Measurements from ENCODE around the gene SCUBE1. TPM values are rescaled to one million over a fixed set of nuclear protein-coding genes. Genes with fewer than 3 reads are reported as not detected.

The SCUBE1 gene
- total and polyA plus RNA-seq, 2 donors from 2014 or later: 2.3 to 7.1 TPM

- intact Hi-C loops (cut with DNase I): no loop called here
- TF ChIP-seq CTCF (IDR thresholded peaks at IDR 0.05; ENCODE audit: borderline replicate concordance, extremely low read depth, insufficient read depth): no peak
- no peaks in the 10 kb centered on the region for H3K27me3 ChIP-seq (ENCODE audit: control insufficient read depth, insufficient read depth, low read length)
- no peaks in the 10 kb centered on the region for H3K36me3 ChIP-seq (ENCODE audit: control insufficient read depth in 2 of 3, insufficient read depth in 3 of 3, low read length in 3 of 3)
- DNase-seq (peak in 1 of 5 donors; percentile 85), FAIRE-seq (no peak)
- peaks cover 0 to 20% (median 8%) of the 10 kb centered on the region in 3 donors for H3K4me1 ChIP-seq (ENCODE audit: control insufficient read depth in 2 of 3, insufficient read depth in 2 of 3, low read depth in 1 of 3, low read length in 3 of 3)
- H3K27ac ChIP-seq (ENCODE audit: low read depth in 2 of 2, low read length in 2 of 2): no peak overlapping the region
- no peaks in the 10 kb centered on the region for H3K9me3 ChIP-seq (ENCODE audit: control insufficient read depth in 2 of 3, insufficient read depth in 1 of 3, low read length in 3 of 3)
- no peak overlapping the region for H3K4me3 ChIP-seq (ENCODE audit: low read length in 3 of 3)
- H3K9ac ChIP-seq (ENCODE audit: low read length in 3 of 3): no peak overlapping the region
Observed at GRCh38 chr22:43300891-43301676, 42.1 kb downstream of the SCUBE1 start.

GRCh38 chr22:43299736-43300135 lies 43.4 kb downstream of the SCUBE1 start:
- H3K4me3 ChIP-seq (ENCODE audit: low read length in 3 of 3): no peak overlapping the region
- TF ChIP-seq CTCF (IDR thresholded peaks at IDR 0.05; ENCODE audit: borderline replicate concordance, extremely low read depth, insufficient read depth): no peak
- no peak for FAIRE-seq
- peaks cover 0 to 28% (median 18%) of the 10 kb centered on the region in 3 donors for H3K4me1 ChIP-seq (ENCODE audit: control insufficient read depth in 2 of 3, insufficient read depth in 2 of 3, low read depth in 1 of 3, low read length in 3 of 3)
- intact Hi-C loops (cut with DNase I): no loop called here
- no peak for DNase-seq
- no peaks in the 10 kb centered on the region for H3K36me3 ChIP-seq (ENCODE audit: control insufficient read depth in 2 of 3, insufficient read depth in 3 of 3, low read length in 3 of 3)
- no peaks in the 10 kb centered on the region for H3K9me3 ChIP-seq (ENCODE audit: control insufficient read depth in 2 of 3, insufficient read depth in 1 of 3, low read length in 3 of 3)
- H3K27me3 ChIP-seq (ENCODE audit: control insufficient read depth, insufficient read depth, low read length): no peaks in the 10 kb centered on the region
- H3K27ac ChIP-seq (ENCODE audit: low read depth in 2 of 2, low read length in 2 of 2): no peak overlapping the region
- H3K9ac ChIP-seq (ENCODE audit: low read length in 3 of 3): no peak overlapping the region

- peak overlapping the region in 1 of 3 donors; percentile 19 for H3K9ac ChIP-seq (ENCODE audit: low read length in 3 of 3)
- TF ChIP-seq CTCF (IDR thresholded peaks at IDR 0.05; ENCODE audit: borderline replicate concordance, extremely low read depth, insufficient read depth): no peak
- intact Hi-C loops (cut with DNase I): no loop called here
- no peak overlapping the region for H3K4me3 ChIP-seq (ENCODE audit: low read length in 3 of 3)
- FAIRE-seq (no peak), DNase-seq (no peak)
- peaks cover 0 to 28% (median 20%) of the 10 kb centered on the region in 3 donors for H3K4me1 ChIP-seq (ENCODE audit: control insufficient read depth in 2 of 3, insufficient read depth in 2 of 3, low read depth in 1 of 3, low read length in 3 of 3)
- no peaks in the 10 kb centered on the region for H3K9me3 ChIP-seq (ENCODE audit: control insufficient read depth in 2 of 3, insufficient read depth in 1 of 3, low read length in 3 of 3)
- no peaks in the 10 kb centered on the region for H3K27me3 ChIP-seq (ENCODE audit: control insufficient read depth, insufficient read depth, low read length)
- no peaks in the 10 kb centered on the region for H3K36me3 ChIP-seq (ENCODE audit: control insufficient read depth in 2 of 3, insufficient read depth in 3 of 3, low read length in 3 of 3)
- peak overlapping the region; percentile 59 to 84 for H3K27ac ChIP-seq (ENCODE audit: low read depth in 2 of 2, low read length in 2 of 2)
Observed at GRCh38 chr22:43298062-43298801, 44.9 kb downstream of the SCUBE1 start.

All from kidney (tissue), 14 donors.